Ureter (tissue), 1 donor: Measurements from ENCODE around the gene INTS11. TPM values are rescaled to one million over a fixed set of nuclear protein-coding genes. Genes with fewer than 3 reads are reported as not detected.

ENCODE experiments used
- DNase-seq: peaks from one replicate; pipeline ENCODE4 v3.0.0-alpha.2; 2020; ENCODE audit warnings: low spot score
- total RNA-seq: library from RNA; stranded (reverse); gene quantifications from one replicate; pipeline ENCODE4 v1.2.4, GENCODE V29; 2023
- donor health status: DM: yes; HTN: yes; CAD: no.

INTS11 gene
- total RNA-seq, 1 donor from 2014 or later, result 132 TPM

- no peak for DNase-seq
These were observed 33.5 kb upstream of the INTS11 start for GRCh38 chr1:1357871-1358432.

- no peak for DNase-seq
These were observed 32.4 kb upstream of the INTS11 start for GRCh38 chr1:1356796-1357401.

GRCh38 chr1:1356166-1356795 is 31.8 kb upstream of the INTS11 start:
- no peak for DNase-seq

GRCh38 chr1:1355416-1355815 is 31.0 kb upstream of the INTS11 start:
- DNase-seq, result no peak

- no peak for DNase-seq
These were observed 30.1 kb upstream of the INTS11 start for GRCh38 chr1:1354271-1355247.

GRCh38 chr1:1353389-1354151 is 29.1 kb upstream of the INTS11 start:
- no peak for DNase-seq

- no peak for DNase-seq
These were observed 28.4 kb upstream of the INTS11 start for GRCh38 chr1:1352786-1353388.

GRCh38 chr1:1351511-1352427 is 27.3 kb upstream of the INTS11 start:
- DNase-seq, result no peak

GRCh38 chr1:1349256-1350012 is 25.0 kb upstream of the INTS11 start, which contains the start of gene DVL1:
Gene DVL1, minus strand, starts transcription at chr1:1349418. Its CDS starts 353 bp downstream, at chr1:1349065.
- no peak for DNase-seq

- DNase-seq, result no peak
These were observed 24.2 kb upstream of the INTS11 start for GRCh38 chr1:1348420-1349255.

- DNase-seq, result no peak
These were observed 23.4 kb upstream of the INTS11 start for GRCh38 chr1:1347663-1348419.

- DNase-seq, result no peak
These were observed 22.7 kb upstream of the INTS11 start for GRCh38 chr1:1347026-1347595.

GRCh38 chr1:1346501-1346890 is 22.0 kb upstream of the INTS11 start:
- no peak for DNase-seq

GRCh38 chr1:1345860-1346500 is 21.5 kb upstream of the INTS11 start:
- no peak for DNase-seq

- DNase-seq, result no peak
These were observed 20.9 kb upstream of the INTS11 start for GRCh38 chr1:1345384-1345783.

- no peak for DNase-seq
These were observed 20.3 kb upstream of the INTS11 start for GRCh38 chr1:1344655-1345361.
